GM12878 (cell line): Measurements from ENCODE around the gene ZMYND19. TPM values are rescaled to one million over a fixed set of nuclear protein-coding genes. Genes with fewer than 3 reads are reported as not detected.
A peak's percentile ranks its signal among the peaks of the same experiment; 100 is the strongest.

Experiments used
- BHLHE40 ChIP-seq, 2 experiments: fragments of 450-650 bp in 1 of 2; IDR thresholded peaks; 2 replicates each; pipeline ENCODE4 v1.6.1; 2011 to 2017; ENCODE audit warnings: low read depth in 2 of 2, borderline replicate concordance in 1 of 2, improper control_type of control experiment in 1 of 2, low read length in 1 of 2, mild to moderate bottlenecking in 1 of 2
- ELK1 ChIP-seq: IDR thresholded peaks from 2 replicates; pipeline ENCODE4 v1.6.1; 2012; ENCODE audit warnings: low read depth, low read length, improper control_type of control experiment
- FOS ChIP-seq: IDR thresholded peaks from 3 replicates; pipeline ENCODE4 v1.6.1; 2011; ENCODE audit warnings: borderline replicate concordance; ENCODE audit not compliant: insufficient read length; ENCODE audit errors: extremely low read depth
- MXI1 ChIP-seq: fragments of 150-350 bp; IDR thresholded peaks from 2 replicates; pipeline ENCODE4 v1.6.1; 2011; ENCODE audit warnings: low read depth, mild to moderate bottlenecking, inconsistent platforms, low read length, improper control_type of control experiment
- PBX3 ChIP-seq: IDR thresholded peaks from 2 replicates; pipeline ENCODE4 v1.6.1; 2011; ENCODE audit warnings: mild to moderate bottlenecking, low read depth, low read length, moderate library complexity; ENCODE audit not compliant: insufficient replicate concordance
- PRDM15 ChIP-seq: fragments of 450-650 bp; formaldehyde crosslinking; IDR thresholded peaks from 2 replicates; pipeline ENCODE4 v1.4.0; 2020; ENCODE audit warnings: mild to moderate bottlenecking, moderate library complexity
- RELA ChIP-seq: fragments of 450-650 bp; IDR thresholded peaks from 2 replicates; pipeline ENCODE4 v1.8.0; 2014; ENCODE audit warnings: borderline replicate concordance; ENCODE audit not compliant: partially characterized antibody
- ZBED1 ChIP-seq: IDR thresholded peaks from 2 replicates; pipeline ENCODE4 v1.6.1; 2016; ENCODE audit warnings: borderline replicate concordance
- polyA plus RNA-seq, 11 experiments: library from polyadenylated mRNA; depleted of rRNA in 4 of 11; unstranded in 6 of 11; stranded (reverse) in 5 of 11; fragments of >200 nt; fragmentation: Nextera tagmentation in 4 of 11; fragmentation: Illumina TruSeq in 1 of 11; extraction: Ambion mirVana in 4 of 11; extraction: Trizol in 1 of 11; gene quantifications; 1 replicate in 1 of 11; 2 replicates in 10 of 11; pipeline versions ENCODE4 v1.2.1 to v1.2.3, GENCODE V29; 2011 to 2016; ENCODE audit warnings: inconsistent platforms in 2 of 11, missing spikeins in 2 of 11, low read depth in 1 of 11
- total RNA-seq, 4 experiments: library from RNA; depleted of rRNA in 3 of 4; stranded (reverse); fragments of >200 nt in 3 of 4; fragmentation: Illumina TruSeq in 1 of 4; extraction: Trizol in 1 of 4; gene quantifications; 2 replicates each; pipeline versions ENCODE4 v1.2.1 to v1.2.3, GENCODE V29; 2013 to 2021

Gene ZMYND19
- total and polyA plus RNA-seq, 10 of the 15 experiments (the other 5 are each of a cell fraction or from before 2014, with no cell fraction given), result 0.84 to 54.8 (median 20.1) TPM

GRCh38 chr9:137550231-137550621 is 40.1 kb downstream of the ZMYND19 start, which contains the start of gene PNPLA7 (continued):
- no peak for TF ChIP-seq PRDM15
- no peak for TF ChIP-seq FOS
- no peak for TF ChIP-seq RELA
- TF ChIP-seq MXI1, result peak; percentile 81
- peak; percentile 15 for TF ChIP-seq PBX3
- TF ChIP-seq ELK1, result no peak
- peak; percentile 57 to 60; a peak in 2 of 4 replicates for TF ChIP-seq BHLHE40 (IDR thresholded peaks at IDR 0.05; ENCODE audit: borderline replicate concordance in 1 of 2, low read depth in 2 of 2, low read length in 1 of 2)
- no peak for TF ChIP-seq ZBED1
- TF ChIP-seq, all 136 proteins: peak for 10
